CD14-positive monocyte (primary cell): ENCODE data around the gene SIRT7. TPM values are rescaled to one million over a fixed set of nuclear protein-coding genes. Genes with fewer than 3 reads are reported as not detected.

Experiments used
- DNase-seq, 3 donors: peaks; one replicate each; pipeline ENCODE4 v3.0.0-alpha.2; 2011 to 2022
- H2AFZ ChIP-seq: 2 replicates; pipeline ENCODE4 v1.6.0; 2012; ENCODE audit warnings: mild to moderate bottlenecking, low read depth, low read length, inconsistent platforms; ENCODE audit not compliant: insufficient read depth, poor library complexity, severe bottlenecking
- H3K27ac ChIP-seq, 2 donors: 1 replicate in 1 of 2; 2 replicates in 1 of 2; pipeline ENCODE4 v1.5.1; 2012 to 2013; ENCODE audit warnings: low read length in 2 of 2, control low read depth in 1 of 2, inconsistent platforms in 1 of 2, low read depth in 1 of 2, mild to moderate bottlenecking in 1 of 2
- H3K27me3 ChIP-seq, 2 donors: one replicate each; pipeline versions ENCODE4 v1.6.0 to v1.6.1; 2011 to 2013; ENCODE audit warnings: low read length in 2 of 2; ENCODE audit not compliant: control insufficient read depth in 2 of 2, insufficient read depth in 2 of 2
- H3K36me3 ChIP-seq, 2 donors: replicated peaks in 1 of 2; 1 replicate in 1 of 2; 2 replicates in 1 of 2; pipeline versions ENCODE4 v1.5.1 to v1.6.1; 2012 to 2013; ENCODE audit warnings: low read length in 2 of 2, control low read depth in 1 of 2, inconsistent platforms in 1 of 2, mild to moderate bottlenecking in 1 of 2; ENCODE audit not compliant: insufficient read depth in 2 of 2, control insufficient read depth in 1 of 2
- H3K4me1 ChIP-seq, 2 donors: 1 replicate in 1 of 2; 2 replicates in 1 of 2; pipeline versions ENCODE4 v1.5.1 to v1.6.1; 2012 to 2013; ENCODE audit warnings: low read length in 2 of 2, control low read depth in 1 of 2, inconsistent platforms in 1 of 2, mild to moderate bottlenecking in 1 of 2, moderate library complexity in 1 of 2; ENCODE audit not compliant: insufficient read depth in 2 of 2, control insufficient read depth in 1 of 2
- H3K4me2 ChIP-seq: replicated peaks from 2 replicates; pipeline ENCODE3; 2012; ENCODE audit warnings: low read length, moderate library complexity, mild to moderate bottlenecking; ENCODE audit not compliant: poor library complexity, severe bottlenecking; ENCODE audit errors: extremely low read depth
- H3K4me3 ChIP-seq, 3 experiments: fragments of 200-600 bp in 1 of 3; sonication (generic) in 1 of 3; replicated peaks in 1 of 3; 1 replicate in 2 of 3; 2 replicates in 1 of 3; pipeline ENCODE4 v1.5.1; 2011 to 2013; ENCODE audit warnings: low read length in 3 of 3, mild to moderate bottlenecking in 3 of 3, control low read depth in 2 of 3, low read depth in 2 of 3, inconsistent platforms in 1 of 3, moderate library complexity in 1 of 3
- H3K79me2 ChIP-seq: 2 replicates; pipeline ENCODE4 v1.6.0; 2012; ENCODE audit warnings: mild to moderate bottlenecking, control low read depth, inconsistent platforms, low read length, moderate library complexity; ENCODE audit not compliant: insufficient read depth
- H3K9ac ChIP-seq: 2 replicates; pipeline ENCODE4 v1.6.0; 2017; ENCODE audit warnings: low read length, mild to moderate bottlenecking; ENCODE audit not compliant: insufficient read depth, poor library complexity, severe bottlenecking
- H3K9me3 ChIP-seq, 2 donors: replicated peaks in 1 of 2; 1 replicate in 1 of 2; 2 replicates in 1 of 2; pipeline versions ENCODE4 v1.5.1 to v1.6.1; 2012 to 2013; ENCODE audit warnings: low read length in 2 of 2, control low read depth in 1 of 2; ENCODE audit not compliant: control insufficient read depth in 1 of 2, insufficient read depth in 1 of 2
- H4K20me1 ChIP-seq: 2 replicates; pipeline ENCODE4 v1.6.0; 2012; ENCODE audit warnings: mild to moderate bottlenecking, low read length, control low read depth, moderate library complexity; ENCODE audit not compliant: insufficient read depth
- H3K27ac Mint-ChIP-seq, 7 donors: one replicate each; pipeline ENCODE4 v1.8.0; 2020; ENCODE audit warnings: mild to moderate bottlenecking in 7 of 7, mixed read lengths in 7 of 7, moderate library complexity in 6 of 7, inconsistent platforms in 2 of 7
- H3K27me3 Mint-ChIP-seq, 3 donors: one replicate each; pipeline ENCODE4 v1.8.0; 2021 to 2022; ENCODE audit warnings: low read depth in 3 of 3, mild to moderate bottlenecking in 3 of 3, mixed read lengths in 3 of 3, moderate library complexity in 3 of 3, inconsistent platforms in 1 of 3
- H3K36me3 Mint-ChIP-seq, 2 donors: one replicate each; pipeline ENCODE4 v1.8.0; 2020; ENCODE audit warnings: mixed read lengths in 2 of 2, inconsistent platforms in 1 of 2, mild to moderate bottlenecking in 1 of 2
- H3K4me1 Mint-ChIP-seq: one replicate; pipeline ENCODE4 v1.8.0; 2020; ENCODE audit warnings: mild to moderate bottlenecking, mixed read lengths
- H3K4me3 Mint-ChIP-seq, 2 donors: one replicate each; pipeline ENCODE4 v1.8.0; 2020; ENCODE audit warnings: mild to moderate bottlenecking in 2 of 2, mixed read lengths in 2 of 2, moderate library complexity in 1 of 2
- H3K9me3 Mint-ChIP-seq, 7 donors: one replicate each; pipeline ENCODE4 v1.8.0; 2020 to 2022; ENCODE audit warnings: mixed read lengths in 7 of 7, mild to moderate bottlenecking in 6 of 7, moderate library complexity in 6 of 7, inconsistent platforms in 2 of 7
- WGBS: methylation state at CpG from one replicate; pipeline ENCODE4 v1.1.5; 2013; ENCODE audit warnings: missing lambda C conversion rate; ENCODE audit not compliant: insufficient coverage; 5-methylcytosine and 5-hydroxymethylcytosine counted together
- intact Hi-C, 2 donors: fragments of 100-400 bp; cut with micrococcal nuclease; formaldehyde crosslinking; loops; one replicate each; pipeline versions ENCODE4 v1.15.0 to v1.15.1; 2023
- polyA plus RNA-seq, 3 donors: library from polyadenylated mRNA; depleted of rRNA in 1 of 3; unstranded in 2 of 3; stranded (reverse) in 1 of 3; fragments of 300-500 nt in 2 of 3; fragments of >200 nt in 1 of 3; fragmentation: Illumina TruSeq in 2 of 3; gene quantifications; 1 replicate in 2 of 3; 2 replicates in 1 of 3; pipeline ENCODE4 v1.2.3, GENCODE V29; 2012 to 2021
- TF ChIP-seq, protein P1 (sequence below): fragments of 200-600 bp; IDR thresholded peaks from one replicate; pipeline ENCODE4 v1.8.0; 2022; ENCODE audit warnings: antibody characterized with exemption, mild to moderate bottlenecking

Gene SIRT7
- polyA plus RNA-seq, 3 donors = 22.5 to 73.5 (median 23.7) TPM

DNA sequence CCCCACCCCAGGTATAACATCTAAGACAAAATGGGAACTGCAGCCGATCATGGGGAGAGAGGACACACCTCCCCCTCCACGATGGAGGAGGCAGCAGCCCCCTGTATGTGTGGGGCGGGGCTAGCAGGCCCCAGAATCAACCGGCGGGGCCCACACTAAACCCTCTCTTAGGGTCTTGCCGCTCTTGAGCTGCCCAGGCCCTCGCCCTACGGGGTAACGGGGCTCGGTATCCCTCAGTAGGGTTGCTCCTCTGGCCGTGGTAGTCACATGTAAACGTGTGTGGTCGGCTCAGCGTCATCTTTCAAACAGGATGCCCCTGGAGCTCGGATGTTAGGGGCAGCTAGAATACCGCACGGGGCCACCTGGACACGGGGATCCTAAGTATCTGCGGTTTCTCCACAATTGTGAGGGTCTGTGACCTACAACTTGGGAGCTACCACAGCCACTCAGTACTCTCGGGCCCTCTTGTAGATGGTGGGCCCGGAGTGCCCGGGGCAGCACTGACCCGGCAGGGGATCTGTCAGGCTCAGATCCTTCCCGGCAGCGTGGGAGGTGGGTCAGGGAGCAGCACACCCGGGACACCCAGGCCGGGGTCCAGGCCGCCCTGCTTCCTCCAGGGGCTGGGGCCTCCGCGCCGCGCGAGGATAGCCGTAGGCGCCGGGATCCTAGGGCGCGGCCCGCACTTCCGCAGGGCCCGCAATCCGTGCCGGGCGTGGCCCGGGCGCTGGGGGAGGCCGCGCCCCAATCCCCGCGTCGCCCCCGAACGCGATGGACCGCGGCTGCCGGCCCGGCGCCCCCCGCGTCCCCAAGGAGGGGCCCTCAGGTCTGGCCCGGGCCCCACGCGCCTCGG is 47.6 kb downstream of the SIRT7 start:
- H3K27ac Mint-ChIP-seq = peak overlapping the region; percentile 81 to 95 (median 90)
- 1% methylated on average over 62 of the region's 65 CpGs for whole genome bisulfite sequencing
- Histone ChIP-seq H3K79me2 (peaks cover 56% of the 10 kb centered on the region), H3K4me1 (peaks cover 34 to 53% of the 10 kb centered on the region in 2 donors), H3K9me3 (no peaks in the 10 kb centered on the region), H2AFZ (no peak overlapping the region), H4K20me1 (peaks cover 52% of the 10 kb centered on the region), H3K9ac (peak overlapping the region; percentile 94), H3K27ac (peak overlapping the region; percentile 88 to 93), H3K4me2 (peak overlapping the region; percentile 90), H3K4me3 (peak overlapping the region; percentile 89 to 98 (median 94)), H3K27me3 (no peaks in the 10 kb centered on the region), H3K36me3 (peaks cover 22 to 24% of the 10 kb centered on the region in 2 donors)
- H3K36me3 Mint-ChIP-seq = peaks cover 15 to 28% of the 10 kb centered on the region in 2 donors
- TF ChIP-seq, protein P1, sequence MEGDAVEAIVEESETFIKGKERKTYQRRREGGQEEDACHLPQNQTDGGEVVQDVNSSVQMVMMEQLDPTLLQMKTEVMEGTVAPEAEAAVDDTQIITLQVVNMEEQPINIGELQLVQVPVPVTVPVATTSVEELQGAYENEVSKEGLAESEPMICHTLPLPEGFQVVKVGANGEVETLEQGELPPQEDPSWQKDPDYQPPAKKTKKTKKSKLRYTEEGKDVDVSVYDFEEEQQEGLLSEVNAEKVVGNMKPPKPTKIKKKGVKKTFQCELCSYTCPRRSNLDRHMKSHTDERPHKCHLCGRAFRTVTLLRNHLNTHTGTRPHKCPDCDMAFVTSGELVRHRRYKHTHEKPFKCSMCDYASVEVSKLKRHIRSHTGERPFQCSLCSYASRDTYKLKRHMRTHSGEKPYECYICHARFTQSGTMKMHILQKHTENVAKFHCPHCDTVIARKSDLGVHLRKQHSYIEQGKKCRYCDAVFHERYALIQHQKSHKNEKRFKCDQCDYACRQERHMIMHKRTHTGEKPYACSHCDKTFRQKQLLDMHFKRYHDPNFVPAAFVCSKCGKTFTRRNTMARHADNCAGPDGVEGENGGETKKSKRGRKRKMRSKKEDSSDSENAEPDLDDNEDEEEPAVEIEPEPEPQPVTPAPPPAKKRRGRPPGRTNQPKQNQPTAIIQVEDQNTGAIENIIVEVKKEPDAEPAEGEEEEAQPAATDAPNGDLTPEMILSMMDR = no peak
- H3K4me1 Mint-ChIP-seq = peaks cover 32% of the 10 kb centered on the region
- no peaks in the 10 kb centered on the region for H3K27me3 Mint-ChIP-seq
- peak overlapping the region; percentile 84 to 91 for H3K4me3 Mint-ChIP-seq
- DNase-seq = peak in 1 of 3 donors; percentile 46
- no peaks in the 10 kb centered on the region for H3K9me3 Mint-ChIP-seq
- intact Hi-C loops = loop anchor here (2.0 to 5.0 kb wide), 3 partner anchors 38 to 57 kb away; partner anchors contain the start of genes MCRIP1 (in 2 of the 2) and MAFG (in 1 of the 2)

DNA sequence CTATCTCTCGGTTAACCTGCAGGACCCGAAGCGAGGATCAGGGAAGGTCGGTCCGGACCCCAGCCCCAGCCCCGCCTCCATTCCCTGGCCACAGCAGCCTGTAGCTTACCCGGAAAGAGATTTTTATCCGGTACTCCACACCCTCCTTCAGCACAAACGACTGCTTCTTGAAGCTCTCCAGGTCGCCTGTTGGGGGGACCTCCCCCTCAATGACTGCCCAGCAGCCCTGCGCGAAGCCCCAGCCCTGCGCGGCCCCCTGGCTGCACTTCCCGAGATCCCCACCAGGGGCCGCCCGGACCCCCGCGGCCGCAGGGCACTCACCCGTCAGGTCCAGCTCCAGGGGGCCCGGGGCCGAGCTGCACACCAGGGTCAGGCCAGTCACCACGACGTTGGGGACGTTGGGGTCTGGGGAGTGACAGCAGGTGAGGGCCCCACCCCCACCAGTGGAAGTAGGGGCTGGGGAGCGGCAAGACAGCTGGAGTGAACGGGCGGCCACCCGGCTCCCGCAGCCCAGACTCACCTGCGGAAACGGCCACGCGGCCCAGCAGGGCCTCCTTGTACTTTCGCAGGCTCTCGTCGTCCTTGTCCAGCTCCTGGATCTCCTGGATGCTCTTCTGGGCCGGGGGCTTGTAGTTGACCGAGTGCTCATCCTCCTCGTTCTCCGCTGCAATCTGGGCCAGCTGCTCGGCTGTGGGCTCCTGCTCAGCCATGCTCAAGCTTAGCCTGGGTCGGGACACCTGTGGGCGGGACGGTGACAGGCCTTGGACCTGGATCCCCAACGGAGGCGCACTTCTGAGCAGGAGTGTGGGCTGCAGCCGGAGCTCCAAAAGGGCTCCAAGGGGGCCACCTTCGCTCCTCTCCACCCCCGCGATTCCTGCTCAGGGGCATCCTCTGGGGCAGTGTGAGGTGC is 48.5 kb downstream of the SIRT7 start:
- no peak overlapping the region for H2AFZ ChIP-seq
- H3K9me3 Mint-ChIP-seq = no peaks in the 10 kb centered on the region
- H3K9ac ChIP-seq = peak overlapping the region; percentile 94
- H3K27ac Mint-ChIP-seq = peak overlapping the region; percentile 81 to 95 (median 90)
- peaks cover 34 to 53% of the 10 kb centered on the region in 2 donors for H3K4me1 ChIP-seq
- WGBS = 57% methylated on average over 44 of the region's 52 CpGs
- DNase-seq = peak in 1 of 3 donors; percentile 35
- H4K20me1 ChIP-seq = peaks cover 57% of the 10 kb centered on the region
- peaks cover 64% of the 10 kb centered on the region for H3K79me2 ChIP-seq
- H3K27me3 Mint-ChIP-seq = no peaks in the 10 kb centered on the region
- no peaks in the 10 kb centered on the region for H3K9me3 ChIP-seq
- H3K27ac ChIP-seq = peak overlapping the region; percentile 88 to 93
- H3K4me1 Mint-ChIP-seq = peaks cover 32% of the 10 kb centered on the region
- H3K4me3 Mint-ChIP-seq = peak overlapping the region; percentile 84 to 91
- peaks cover 23 to 24% of the 10 kb centered on the region in 2 donors for H3K36me3 ChIP-seq
- TF ChIP-seq, protein P1 = peak; percentile 96
- peak overlapping the region; percentile 90 for H3K4me2 ChIP-seq
- peaks cover 15 to 28% of the 10 kb centered on the region in 2 donors for H3K36me3 Mint-ChIP-seq
- H3K4me3 ChIP-seq = peak overlapping the region; percentile 89 to 98 (median 94)
- no peaks in the 10 kb centered on the region for H3K27me3 ChIP-seq
- intact Hi-C loops = loop anchor here (2.0 to 10.0 kb wide), 4 partner anchors 37 to 58 kb away; partner anchors contain the start of genes MCRIP1 (in 2 of the 2), MAFG (in 1 of the 2), PCYT2 (in 1 of the 2) and SIRT7 (in 1 of the 2)
